Measurements from ENCODE around the gene MAD2L2.

GRCh38 chr1:11684070-11684469 is 3.1 kb upstream of the MAD2L2 start:
- TF ChIP-seq, protein P1, sequence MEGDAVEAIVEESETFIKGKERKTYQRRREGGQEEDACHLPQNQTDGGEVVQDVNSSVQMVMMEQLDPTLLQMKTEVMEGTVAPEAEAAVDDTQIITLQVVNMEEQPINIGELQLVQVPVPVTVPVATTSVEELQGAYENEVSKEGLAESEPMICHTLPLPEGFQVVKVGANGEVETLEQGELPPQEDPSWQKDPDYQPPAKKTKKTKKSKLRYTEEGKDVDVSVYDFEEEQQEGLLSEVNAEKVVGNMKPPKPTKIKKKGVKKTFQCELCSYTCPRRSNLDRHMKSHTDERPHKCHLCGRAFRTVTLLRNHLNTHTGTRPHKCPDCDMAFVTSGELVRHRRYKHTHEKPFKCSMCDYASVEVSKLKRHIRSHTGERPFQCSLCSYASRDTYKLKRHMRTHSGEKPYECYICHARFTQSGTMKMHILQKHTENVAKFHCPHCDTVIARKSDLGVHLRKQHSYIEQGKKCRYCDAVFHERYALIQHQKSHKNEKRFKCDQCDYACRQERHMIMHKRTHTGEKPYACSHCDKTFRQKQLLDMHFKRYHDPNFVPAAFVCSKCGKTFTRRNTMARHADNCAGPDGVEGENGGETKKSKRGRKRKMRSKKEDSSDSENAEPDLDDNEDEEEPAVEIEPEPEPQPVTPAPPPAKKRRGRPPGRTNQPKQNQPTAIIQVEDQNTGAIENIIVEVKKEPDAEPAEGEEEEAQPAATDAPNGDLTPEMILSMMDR (conservative IDR thresholded peaks at IDR 0.05 in 1 of 2, IDR thresholded peaks at IDR 0.05 in 1 of 2; ENCODE audit: extremely low read depth in 1 of 2, insufficient read depth in 1 of 2, low read depth in 1 of 2, low read length in 2 of 2), result no peak
- TF ChIP-seq EZH2 (IDR thresholded peaks at IDR 0.05; ENCODE audit: borderline replicate concordance, low read length), result no peak

Measured in mammary epithelial cell (primary cell).